ENCODE results near the gene TMEM53.

The TMEM53 gene

DNA sequence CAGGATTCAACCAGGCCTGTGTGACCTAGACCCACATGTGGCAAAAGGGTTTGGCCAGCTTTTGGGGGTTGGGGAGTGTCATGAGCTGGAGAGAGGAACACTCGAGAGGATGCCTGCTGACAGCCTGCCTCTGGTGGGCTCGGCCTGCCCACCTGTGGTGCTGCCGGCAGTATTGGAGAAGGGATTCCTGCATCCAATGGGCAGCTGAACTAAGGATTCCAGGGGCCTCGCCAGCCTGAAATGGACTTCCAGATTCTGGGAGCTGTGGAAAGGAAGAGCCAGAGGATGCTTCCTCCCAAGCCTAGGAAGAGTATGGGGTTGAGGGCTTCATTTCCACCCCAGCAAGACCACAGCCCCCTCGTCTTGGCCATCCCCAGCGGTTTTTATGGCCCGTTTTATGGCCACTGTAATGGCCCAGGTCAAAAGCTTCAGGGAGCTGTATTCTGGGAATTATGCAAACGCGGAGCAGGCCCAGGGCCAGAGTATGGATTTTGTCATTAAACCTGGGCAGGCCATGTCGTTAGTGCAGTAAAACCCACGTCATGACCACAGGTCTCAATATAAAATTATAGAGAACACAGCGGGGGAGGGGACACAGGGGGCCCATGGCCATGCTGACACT lies 63.6 kb downstream of the TMEM53 start:
- Histone ChIP-seq H3K27me3 (ENCODE audit: insufficient read depth, low read depth) (no peaks in the 10 kb centered on the region), H3K4me1 (ENCODE audit: low read depth, poor library complexity, severe bottlenecking) (no peaks in the 10 kb centered on the region), H3K9ac (no peak overlapping the region), H3K79me2 (ENCODE audit: insufficient read depth, low read depth) (no peaks in the 10 kb centered on the region), H3K4me3 (IDR thresholded peaks at IDR 0.05; ENCODE audit: insufficient read depth, low read depth, low read length) (no peak overlapping the region), H4K20me1 (ENCODE audit: insufficient read depth) (no peaks in the 10 kb centered on the region), H2AFZ (ENCODE audit: low read depth) (no peak overlapping the region), H3K27ac (no peak overlapping the region), H3K36me3 (ENCODE audit: insufficient read depth) (no peaks in the 10 kb centered on the region), H3K4me2 (no peak overlapping the region)
- TF ChIP-seq, protein P1, sequence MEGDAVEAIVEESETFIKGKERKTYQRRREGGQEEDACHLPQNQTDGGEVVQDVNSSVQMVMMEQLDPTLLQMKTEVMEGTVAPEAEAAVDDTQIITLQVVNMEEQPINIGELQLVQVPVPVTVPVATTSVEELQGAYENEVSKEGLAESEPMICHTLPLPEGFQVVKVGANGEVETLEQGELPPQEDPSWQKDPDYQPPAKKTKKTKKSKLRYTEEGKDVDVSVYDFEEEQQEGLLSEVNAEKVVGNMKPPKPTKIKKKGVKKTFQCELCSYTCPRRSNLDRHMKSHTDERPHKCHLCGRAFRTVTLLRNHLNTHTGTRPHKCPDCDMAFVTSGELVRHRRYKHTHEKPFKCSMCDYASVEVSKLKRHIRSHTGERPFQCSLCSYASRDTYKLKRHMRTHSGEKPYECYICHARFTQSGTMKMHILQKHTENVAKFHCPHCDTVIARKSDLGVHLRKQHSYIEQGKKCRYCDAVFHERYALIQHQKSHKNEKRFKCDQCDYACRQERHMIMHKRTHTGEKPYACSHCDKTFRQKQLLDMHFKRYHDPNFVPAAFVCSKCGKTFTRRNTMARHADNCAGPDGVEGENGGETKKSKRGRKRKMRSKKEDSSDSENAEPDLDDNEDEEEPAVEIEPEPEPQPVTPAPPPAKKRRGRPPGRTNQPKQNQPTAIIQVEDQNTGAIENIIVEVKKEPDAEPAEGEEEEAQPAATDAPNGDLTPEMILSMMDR (conservative IDR thresholded peaks at IDR 0.05; ENCODE audit: low read depth, low read length): no peak

DNA sequence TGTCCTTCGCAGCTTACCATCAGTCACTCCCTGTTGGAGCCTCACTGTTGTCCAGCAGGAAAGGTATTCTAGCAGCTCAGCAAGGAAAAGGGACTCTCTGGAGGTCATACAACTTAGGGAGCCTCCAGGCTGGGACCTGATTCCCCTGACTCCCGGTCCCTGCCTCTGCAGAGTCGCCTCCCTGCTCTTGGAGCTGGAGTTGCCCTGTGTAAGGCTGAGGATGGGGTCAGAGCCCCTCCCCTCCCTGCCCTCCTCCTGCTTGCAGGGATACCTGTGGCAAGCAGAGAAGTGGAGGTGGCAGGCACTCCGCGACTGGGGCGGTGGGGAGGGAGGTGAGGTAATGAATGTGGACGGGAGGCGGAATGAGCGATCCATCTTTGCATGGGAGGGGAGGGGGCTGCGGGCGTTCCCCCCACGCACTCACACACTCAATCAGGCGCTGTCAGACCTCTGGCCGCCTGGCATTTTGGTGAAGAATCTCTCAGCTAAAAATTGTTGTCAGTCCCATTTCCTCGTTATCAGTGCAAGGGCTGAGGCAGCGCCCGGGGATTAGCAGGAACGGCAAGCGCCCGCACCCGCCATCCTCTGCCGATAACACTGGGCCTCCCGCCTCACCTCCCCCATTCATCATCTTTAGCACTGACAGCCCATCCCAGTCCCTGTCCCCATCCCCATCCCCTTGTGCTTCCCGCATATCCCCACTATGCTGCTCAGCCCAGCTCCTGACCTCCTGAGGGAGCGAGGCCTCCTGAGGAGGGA lies 64.3 kb downstream of the TMEM53 start:
- no peak overlapping the region for H2AFZ ChIP-seq (ENCODE audit: low read depth)
- no peaks in the 10 kb centered on the region for H3K79me2 ChIP-seq (ENCODE audit: insufficient read depth, low read depth)
- H3K4me2 ChIP-seq: no peak overlapping the region
- no peak overlapping the region for H3K4me3 ChIP-seq (IDR thresholded peaks at IDR 0.05; ENCODE audit: insufficient read depth, low read depth, low read length)
- no peaks in the 10 kb centered on the region for H3K36me3 ChIP-seq (ENCODE audit: insufficient read depth)
- no peaks in the 10 kb centered on the region for H4K20me1 ChIP-seq (ENCODE audit: insufficient read depth)
- no peaks in the 10 kb centered on the region for H3K27me3 ChIP-seq (ENCODE audit: insufficient read depth, low read depth)
- H3K27ac ChIP-seq: no peak overlapping the region
- no peak overlapping the region for H3K9ac ChIP-seq
- H3K4me1 ChIP-seq (ENCODE audit: low read depth, poor library complexity, severe bottlenecking): no peaks in the 10 kb centered on the region
- TF ChIP-seq, protein P1 (conservative IDR thresholded peaks at IDR 0.05; ENCODE audit: low read depth, low read length): no peak

DNA sequence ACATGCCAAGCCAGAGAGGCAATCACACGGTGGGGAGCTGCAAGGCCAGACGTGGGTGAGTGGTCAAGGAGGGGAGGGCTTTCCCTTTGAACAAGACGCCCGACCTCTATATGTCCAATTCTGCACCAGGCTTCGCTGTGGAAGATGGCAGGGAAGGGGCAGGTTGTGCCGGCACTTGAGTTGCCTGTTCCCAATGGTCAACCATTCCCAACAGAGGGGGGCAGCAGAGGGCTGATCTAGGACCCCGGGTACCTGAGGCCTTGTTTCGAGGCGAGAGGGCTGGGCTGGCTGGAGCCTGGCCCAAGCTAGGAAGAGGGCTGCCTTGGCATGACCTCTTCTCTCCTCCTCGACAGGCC lies 64.9 kb downstream of the TMEM53 start:
- Histone ChIP-seq H3K9ac (no peak overlapping the region), H3K36me3 (ENCODE audit: insufficient read depth) (no peaks in the 10 kb centered on the region), H2AFZ (ENCODE audit: low read depth) (no peak overlapping the region), H3K4me1 (ENCODE audit: low read depth, poor library complexity, severe bottlenecking) (no peaks in the 10 kb centered on the region), H3K79me2 (ENCODE audit: insufficient read depth, low read depth) (no peaks in the 10 kb centered on the region), H3K27ac (no peak overlapping the region), H3K4me3 (IDR thresholded peaks at IDR 0.05; ENCODE audit: insufficient read depth, low read depth, low read length) (no peak overlapping the region), H4K20me1 (ENCODE audit: insufficient read depth) (no peaks in the 10 kb centered on the region), H3K27me3 (ENCODE audit: insufficient read depth, low read depth) (no peaks in the 10 kb centered on the region), H3K4me2 (no peak overlapping the region)
- TF ChIP-seq, protein P1 (conservative IDR thresholded peaks at IDR 0.05; ENCODE audit: low read depth, low read length): 0 out of 2 replicates have a peak, but pooled peaks have one; percentile 25

DNA sequence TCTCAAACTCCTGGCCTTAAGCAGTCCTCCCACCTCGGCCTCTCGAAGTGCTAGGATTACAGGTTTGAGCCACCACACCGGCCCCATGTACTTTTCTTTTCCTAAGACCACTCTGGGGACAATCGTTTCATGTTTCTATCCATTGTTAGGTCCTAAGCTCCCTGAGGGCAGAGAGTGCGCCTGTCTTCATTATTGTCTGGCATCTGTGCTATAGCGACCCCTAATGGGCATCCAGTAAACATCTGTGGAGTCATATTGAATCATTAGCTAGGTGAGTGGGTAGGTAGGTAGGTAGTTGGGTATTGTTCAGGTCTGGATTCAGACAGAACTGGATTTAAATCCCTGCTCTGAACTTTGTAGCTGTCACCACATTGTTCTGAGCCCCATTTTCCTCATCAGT lies 66.1 kb downstream of the TMEM53 start:
- no peak overlapping the region for H3K9ac ChIP-seq
- no peaks in the 10 kb centered on the region for H3K36me3 ChIP-seq (ENCODE audit: insufficient read depth)
- no peak overlapping the region for H3K4me2 ChIP-seq
- no peak overlapping the region for H3K27ac ChIP-seq
- H3K4me1 ChIP-seq (ENCODE audit: low read depth, poor library complexity, severe bottlenecking): no peaks in the 10 kb centered on the region
- H3K4me3 ChIP-seq (IDR thresholded peaks at IDR 0.05; ENCODE audit: insufficient read depth, low read depth, low read length): no peak overlapping the region
- no peaks in the 10 kb centered on the region for H3K27me3 ChIP-seq (ENCODE audit: insufficient read depth, low read depth)
- H3K79me2 ChIP-seq (ENCODE audit: insufficient read depth, low read depth): no peaks in the 10 kb centered on the region
- TF ChIP-seq, protein P1 (conservative IDR thresholded peaks at IDR 0.05; ENCODE audit: low read depth, low read length): peak; percentile 26; the same call in 1 of the 2 replicates
- no peaks in the 10 kb centered on the region for H4K20me1 ChIP-seq (ENCODE audit: insufficient read depth)
- H2AFZ ChIP-seq (ENCODE audit: low read depth): no peak overlapping the region

Measured in KMS-11 (cell line).